Common myeloid progenitor, CD34-positive (primary cell): Measurements from ENCODE around the gene GALE.
"Not testable (repeated sequence)": the region's sequence is repeated elsewhere in the genome, so short reads cannot be mapped to it uniquely, and the experiment has no call there.

Experiments used
- CTCF ChIA-PET: fragments of 350-600 bp; sonication (Branson Sonifier 250); formaldehyde crosslinking; loops from one replicate; lab custom pipeline; 2021; ENCODE audit warnings: antibody characterized with exemption; lab: Charles Lee
- POLR2A ChIA-PET: fragments of 350-600 bp; sonication (Branson Sonifier 250); formaldehyde crosslinking; loops from one replicate; lab custom pipeline; 2021; ENCODE audit warnings: antibody characterized with exemption; lab: Charles Lee
- DNase-seq, 3 donors: peaks; one replicate each; pipeline versions ENCODE4 v3.0.0 to v3.0.0-alpha.2; 2013
- H3K27ac ChIP-seq, 2 experiments: 1 replicate in 1 of 2; 2 replicates in 1 of 2; pipeline ENCODE4 v1.7.0; 2013; ENCODE audit warnings: inconsistent platforms in 2 of 2, low read length in 2 of 2, mild to moderate bottlenecking in 2 of 2, low read depth in 1 of 2, moderate library complexity in 1 of 2; ENCODE audit not compliant: severe bottlenecking in 2 of 2, insufficient read depth in 1 of 2, poor library complexity in 1 of 2
- H3K27me3 ChIP-seq, 5 experiments: replicated peaks in 2 of 5; 1 replicate in 3 of 5; 2 replicates in 2 of 5; pipeline versions ENCODE4 v1.6.1 to v1.7.0; 2013; ENCODE audit warnings: low read length in 4 of 5, mild to moderate bottlenecking in 2 of 5, moderate library complexity in 2 of 5, inconsistent platforms in 1 of 5; ENCODE audit not compliant: insufficient read depth in 5 of 5, control insufficient read depth in 4 of 5
- H3K36me3 ChIP-seq, 4 experiments: 1 replicate in 2 of 4; 2 replicates in 2 of 4; pipeline versions ENCODE4 v1.6.1 to v1.7.0; 2013; ENCODE audit warnings: low read length in 3 of 4, control low read depth in 1 of 4, mild to moderate bottlenecking in 1 of 4; ENCODE audit not compliant: control insufficient read depth in 4 of 4, insufficient read depth in 4 of 4
- H3K4me1 ChIP-seq, 4 experiments: 1 replicate in 3 of 4; 2 replicates in 1 of 4; pipeline versions ENCODE4 v1.6.1 to v1.7.1; 2013; ENCODE audit warnings: low read length in 3 of 4, mild to moderate bottlenecking in 3 of 4, control low read depth in 1 of 4, inconsistent platforms in 1 of 4, moderate library complexity in 1 of 4; ENCODE audit not compliant: control insufficient read depth in 4 of 4, insufficient read depth in 4 of 4; ENCODE audit errors: control extremely low read depth in 1 of 4
- H3K4me3 ChIP-seq, 7 experiments: 1 replicate in 4 of 7; 2 replicates in 3 of 7; pipeline versions ENCODE4 v1.5.1 to v1.7.0; 2013; ENCODE audit warnings: mild to moderate bottlenecking in 7 of 7, low read length in 6 of 7, moderate library complexity in 6 of 7, inconsistent platforms in 2 of 7, low read depth in 2 of 7, control low read depth in 1 of 7; ENCODE audit not compliant: insufficient read depth in 4 of 7, control insufficient read depth in 1 of 7; ENCODE audit errors: extremely low read depth in 1 of 7
- H3K9me3 ChIP-seq, 5 experiments: 1 replicate in 4 of 5; 2 replicates in 1 of 5; pipeline versions ENCODE4 v1.6.1 to v1.7.1; 2013; ENCODE audit warnings: low read length in 4 of 5, mild to moderate bottlenecking in 2 of 5, inconsistent platforms in 1 of 5, low read depth in 1 of 5, moderate library complexity in 1 of 5; ENCODE audit not compliant: control insufficient read depth in 4 of 5, insufficient read depth in 2 of 5; ENCODE audit errors: control extremely low read depth in 1 of 5
- WGBS: methylation state at CpG from one replicate; pipeline ENCODE4 v1.1.5; 2013; ENCODE audit not compliant: insufficient coverage; 5-methylcytosine and 5-hydroxymethylcytosine counted together

GALE gene

DNA sequence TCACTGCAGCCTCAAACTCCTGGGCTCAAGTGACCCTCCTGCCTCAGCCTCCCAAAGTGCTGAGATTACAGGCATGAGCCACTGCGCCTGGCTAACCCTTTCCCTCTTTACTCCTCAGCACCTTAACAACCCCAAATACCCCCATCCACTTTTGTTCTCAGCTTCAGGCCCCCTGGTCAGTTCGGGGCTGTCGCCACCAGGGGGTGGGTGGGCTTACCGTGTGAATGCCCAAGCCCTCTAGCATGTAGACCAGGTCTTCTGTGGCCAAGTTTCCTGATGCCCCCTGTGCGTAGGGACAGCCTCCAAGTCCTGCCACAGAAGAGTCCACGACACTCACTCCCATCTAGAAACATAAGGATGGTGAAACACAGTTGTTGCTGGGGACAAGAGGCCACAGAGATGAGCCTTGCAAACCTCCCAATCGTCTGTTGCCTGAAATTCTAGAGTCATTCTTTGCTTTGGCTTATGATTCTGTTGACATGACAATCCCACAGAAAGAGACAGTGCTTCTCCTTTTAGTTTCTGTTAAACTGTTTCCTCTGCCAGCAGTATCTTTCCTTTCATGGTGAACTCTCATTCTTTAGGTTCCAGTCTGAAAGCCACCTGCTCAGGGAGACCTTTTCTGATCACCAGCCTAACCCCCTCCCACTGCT is 3.8 kb upstream of the GALE start:
- no peaks in the 10 kb centered on the region for H3K27me3 ChIP-seq
- POLR2A ChIA-PET = interaction anchor here (0.6 kb wide), 1 partner anchor 153 kb away, joined by 3 read pairs; no protein-coding TSS in a partner anchor
- DNase-seq = peak in 1 of 3 donors; percentile 41
- no peak overlapping the region for H3K27ac ChIP-seq
- WGBS = over 99% methylated on average over 7 of the region's 7 CpGs
- peaks cover 2 to 10% (median 8%) of the 10 kb centered on the region in 4 experiments for H3K36me3 ChIP-seq
- H3K4me3 ChIP-seq = no peak overlapping the region
- CTCF ChIA-PET = interaction anchor here (0.9 to 3.2 kb wide), 4 partner anchors 33 to 112 kb away, joined by 3 to 18 read pairs (median 4); no protein-coding TSS in a partner anchor
- no peaks in the 10 kb centered on the region for H3K9me3 ChIP-seq
- peaks cover 3 to 43% (median 35%) of the 10 kb centered on the region in 4 experiments for H3K4me1 ChIP-seq

DNA sequence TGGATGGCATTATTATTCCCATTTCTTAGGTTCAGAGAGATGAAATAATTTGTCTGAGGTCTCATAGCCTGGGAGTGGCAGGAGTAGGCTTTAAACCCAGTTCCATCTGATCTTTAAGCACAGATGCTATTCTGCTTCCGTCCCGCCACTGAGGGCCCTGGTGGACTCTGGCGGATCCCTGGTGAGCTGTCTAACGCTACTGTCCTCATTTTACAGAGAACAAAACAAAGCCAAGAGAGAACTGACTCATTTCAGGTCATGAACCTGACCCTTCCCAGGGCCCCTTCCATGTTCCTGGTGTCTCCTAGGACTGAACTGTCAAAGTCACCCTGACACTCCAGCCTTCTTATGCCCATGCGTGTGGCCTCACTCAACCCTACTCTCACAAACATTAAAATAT is 3.1 kb upstream of the GALE start:
- 100% methylated on average over 5 of the region's 5 CpGs for WGBS
- ChIA-PET CTCF (interaction anchor here (0.9 to 3.2 kb wide), 4 partner anchors 18 to 113 kb away, joined by 3 to 18 read pairs (median 6); no protein-coding TSS in a partner anchor), POLR2A (interaction anchor here (0.6 kb wide), 1 partner anchor 154 kb away, joined by 3 read pairs; no protein-coding TSS in a partner anchor)
- no peak overlapping the region for H3K4me3 ChIP-seq
- no peak overlapping the region for H3K27ac ChIP-seq
- H3K36me3 ChIP-seq = peaks cover 2 to 14% (median 8%) of the 10 kb centered on the region in 4 experiments
- no peak for DNase-seq
- H3K4me1 ChIP-seq = peaks cover 3 to 49% (median 40%) of the 10 kb centered on the region in 4 experiments
- no peaks in the 10 kb centered on the region for H3K27me3 ChIP-seq
- H3K9me3 ChIP-seq = no peaks in the 10 kb centered on the region

DNA sequence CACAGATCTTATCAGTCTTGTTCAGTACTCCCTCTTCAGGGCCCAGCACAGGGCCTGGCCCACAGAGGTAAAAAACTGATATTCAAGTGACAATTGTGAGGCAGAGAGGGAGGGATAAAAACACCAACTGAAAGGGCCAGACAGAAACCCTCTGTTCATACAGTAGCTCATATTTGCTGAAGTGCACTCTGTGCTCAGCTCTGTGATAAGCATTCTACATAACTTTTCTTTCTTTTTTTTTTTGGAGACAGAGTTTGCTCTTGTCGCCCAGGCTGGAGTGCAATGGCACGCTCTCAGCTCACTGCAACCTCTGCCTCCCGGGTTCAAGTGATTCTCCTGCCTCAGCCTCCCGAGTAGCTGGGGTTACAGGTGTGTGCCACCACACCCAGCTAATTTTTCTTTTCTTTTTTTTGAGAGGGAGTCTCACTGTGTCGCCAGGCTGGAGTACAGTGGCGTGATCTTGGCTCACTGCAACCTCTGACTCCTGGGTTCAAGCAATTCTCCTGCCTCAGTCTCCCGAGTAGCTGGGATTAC is 2.3 kb upstream of the GALE start:
- DNase-seq, H3K27me3 ChIP-seq, H3K4me3 ChIP-seq, POLR2A ChIA-PET, H3K27ac ChIP-seq, H3K9me3 ChIP-seq: not testable (repeated sequence)
- CTCF ChIA-PET = interaction anchor here (1.0 to 3.2 kb wide), 8 partner anchors 8 to 170 kb away, joined by 3 to 24 read pairs (median 6); no protein-coding TSS in a partner anchor
- WGBS = 100% methylated on average over 3 of the region's 7 CpGs
- Histone ChIP-seq H3K36me3 (peaks cover 2 to 19% (median 10%) of the 10 kb centered on the region in 4 experiments), H3K4me1 (peaks cover 3 to 43% (median 34%) of the 10 kb centered on the region in 4 experiments)

DNA sequence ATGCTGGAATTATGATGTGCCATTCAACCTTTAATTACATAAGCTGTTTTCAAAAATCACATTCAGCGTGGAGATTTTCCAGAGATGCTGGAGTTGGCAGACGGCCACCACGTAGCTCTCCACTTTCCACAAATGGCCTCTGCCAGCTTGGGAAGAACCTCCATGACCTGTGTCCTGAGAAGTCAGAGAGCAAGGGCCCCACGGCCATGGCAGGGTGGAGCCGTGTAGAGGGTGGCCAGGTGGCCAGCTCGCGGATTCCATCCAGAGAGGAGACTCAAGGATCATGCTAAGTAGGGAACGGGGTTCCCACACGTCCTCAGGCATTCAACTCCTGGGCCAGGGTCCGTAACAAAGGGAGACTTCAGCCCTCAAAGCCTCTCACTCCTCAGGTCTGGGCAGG is 1.3 kb upstream of the GALE start:
- no peak overlapping the region for H3K27ac ChIP-seq

DNA sequence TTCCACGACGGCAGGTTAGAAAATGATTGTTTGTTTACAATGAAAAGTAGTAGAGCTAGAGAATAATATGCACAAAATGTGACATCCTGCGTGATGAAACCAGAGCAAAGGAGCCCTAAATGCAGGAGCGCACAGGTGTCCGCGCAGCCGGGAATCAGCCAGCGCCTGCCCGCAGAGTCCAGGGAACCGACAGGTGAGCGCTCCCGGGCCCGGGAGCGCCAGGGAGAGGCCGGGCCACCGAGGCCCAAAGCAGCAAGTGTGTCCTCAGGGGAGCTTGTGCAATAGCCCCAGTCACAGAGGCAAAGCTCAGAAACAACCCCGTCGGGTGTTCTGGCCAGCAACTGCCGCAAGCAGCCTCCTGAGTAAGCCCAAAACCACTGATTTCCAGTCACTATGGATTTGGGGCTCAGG is 789 bp upstream of the GALE start:
- WGBS = 69% methylated on average over 15 of the region's 19 CpGs
- peak overlapping the region; percentile 64 to 86 for H3K27ac ChIP-seq
- H3K9me3 ChIP-seq = no peaks in the 10 kb centered on the region
- ChIA-PET CTCF (interaction anchor here (0.8 to 4.6 kb wide), 6 partner anchors 10 to 115 kb away, joined by 3 to 28 read pairs (median 11); partner anchors contain the start of genes FUCA1 and PITHD1), POLR2A (interaction anchor here (1.0 to 1.6 kb wide), 2 partner anchors 9 to 23 kb away, joined by 4 to 6 read pairs; partner anchors contain the start of gene PITHD1)
- DNase-seq = no peak
- H3K4me1 ChIP-seq = peaks cover 0 to 28% (median 21%) of the 10 kb centered on the region in 4 experiments
- no peaks in the 10 kb centered on the region for H3K27me3 ChIP-seq
- H3K36me3 ChIP-seq = peaks cover 0 to 28% (median 20%) of the 10 kb centered on the region in 4 experiments
- H3K4me3 ChIP-seq = peak overlapping the region; percentile 40 to 89 (median 78)

More for the DNA sequence above, 1.3 kb upstream of the GALE start:
- H3K4me3 ChIP-seq = no peak overlapping the region
- H3K27me3 ChIP-seq = no peaks in the 10 kb centered on the region
- H3K4me1 ChIP-seq = peaks cover 0 to 33% (median 24%) of the 10 kb centered on the region in 4 experiments
- WGBS = 82% methylated on average over 7 of the region's 10 CpGs
- H3K36me3 ChIP-seq = peaks cover 2 to 27% (median 17%) of the 10 kb centered on the region in 4 experiments
- DNase-seq = no peak
- ChIA-PET CTCF (interaction anchor here (0.8 to 4.6 kb wide), 12 partner anchors 9 to 171 kb away, joined by 3 to 28 read pairs (median 4); partner anchors contain the start of genes FUCA1 and PITHD1), POLR2A (interaction anchor here (1.0 to 1.6 kb wide), 2 partner anchors 9 to 24 kb away, joined by 4 to 6 read pairs; partner anchors contain the start of gene PITHD1)
- no peaks in the 10 kb centered on the region for H3K9me3 ChIP-seq

DNA sequence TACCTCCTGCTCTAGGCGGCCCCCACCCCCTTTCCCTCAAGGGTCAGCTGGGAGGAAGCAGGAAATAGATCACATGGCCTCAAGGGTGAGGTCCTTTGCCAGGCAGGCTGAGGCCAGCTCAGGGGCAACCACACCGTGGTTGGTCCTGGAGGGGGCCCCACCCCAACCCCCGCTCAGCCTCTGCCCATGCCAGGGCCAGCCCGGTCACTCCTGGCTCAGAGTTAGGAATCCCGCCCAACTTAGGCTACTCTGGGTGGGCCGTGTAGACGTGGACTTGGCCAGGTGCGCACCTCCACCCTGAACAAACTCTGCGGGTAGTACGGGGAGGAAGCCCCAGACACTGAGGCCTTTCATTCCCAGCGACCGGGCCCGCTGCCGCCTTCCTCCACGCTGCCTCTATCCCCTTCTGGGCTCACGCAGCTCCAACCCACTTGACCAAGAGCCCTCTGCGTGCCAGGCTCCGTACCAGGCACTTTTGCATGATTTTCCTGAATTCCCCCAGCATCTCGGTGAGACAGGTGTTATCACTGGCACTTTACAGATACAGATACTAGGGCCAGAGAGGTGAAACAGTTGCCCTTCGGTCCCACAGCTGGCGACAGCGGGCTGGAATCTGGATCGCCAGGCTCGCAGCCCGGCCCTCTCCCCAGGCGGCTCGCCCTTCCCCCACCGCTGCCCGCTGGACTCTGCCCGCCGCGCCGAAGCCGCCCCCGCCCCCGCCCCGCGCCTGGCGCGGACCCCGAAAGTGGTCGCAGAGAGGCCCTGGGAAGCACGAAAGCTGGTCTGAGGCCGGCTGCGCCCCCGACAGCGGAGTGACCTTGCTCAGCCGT is 769 bp downstream of the GALE start:
- under 1% methylated on average over 25 of the region's 48 CpGs for WGBS
- ChIA-PET POLR2A (interaction anchor here (0.6 to 0.9 kb wide), 2 partner anchors 23 to 28 kb away, joined by 3 to 6 read pairs; no protein-coding TSS in a partner anchor), CTCF (interaction anchor here (1.0 to 4.6 kb wide), 7 partner anchors 10 to 117 kb away, joined by 3 to 28 read pairs (median 4); partner anchors contain the start of gene PITHD1)
- Histone ChIP-seq H3K4me3 (peak overlapping the region; percentile 57 to 89 (median 81)), H3K27ac (peak overlapping the region in 1 of 2 experiments; percentile 86), H3K4me1 (peaks cover 0 to 24% (median 21%) of the 10 kb centered on the region in 4 experiments), H3K9me3 (no peaks in the 10 kb centered on the region), H3K27me3 (no peaks in the 10 kb centered on the region), H3K36me3 (peaks cover 0 to 40% (median 25%) of the 10 kb centered on the region in 4 experiments)
- peak in 1 of 3 donors; percentile 48 for DNase-seq
